ENCODE results near the gene FSD1.
"Not testable (repeated sequence)": the region's sequence is repeated elsewhere in the genome, so short reads cannot be mapped to it uniquely, and the experiment has no call there.

Gene FSD1

DNA sequence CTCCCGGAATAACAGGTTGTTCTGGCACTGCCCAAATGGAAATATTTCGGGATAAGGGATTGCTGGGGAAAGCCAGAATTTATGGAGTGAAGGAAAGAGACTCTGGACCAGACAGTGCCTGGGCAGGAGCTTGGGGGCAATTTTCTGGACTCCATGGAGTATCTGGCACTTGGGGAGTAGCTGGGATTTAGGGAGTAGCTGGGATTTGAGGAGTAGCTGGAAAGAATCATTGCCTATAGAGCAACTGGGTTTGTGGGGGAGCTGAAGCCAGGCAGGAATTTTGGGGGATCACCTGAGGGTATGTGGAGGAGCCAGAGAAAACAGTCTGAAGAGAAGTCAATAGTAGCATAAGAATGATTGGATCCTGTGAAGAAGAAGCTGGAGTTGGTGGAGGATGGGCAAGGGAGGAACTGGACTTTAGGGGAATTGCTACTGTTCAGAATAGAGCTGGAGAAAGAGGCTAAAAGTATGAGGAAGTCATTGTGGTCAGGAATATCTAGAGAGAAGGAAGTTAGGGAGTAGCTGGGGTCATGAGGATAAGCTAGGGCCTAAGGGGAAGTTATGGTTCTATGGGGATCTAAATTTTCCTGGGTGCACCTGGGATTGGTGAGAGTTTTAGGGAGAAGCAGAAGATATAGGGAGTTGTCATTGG is 14.8 kb downstream of the FSD1 start:
- DNase-seq = no peak
- ATAC-seq = no peak

GRCh38 chr19:4320419-4320818 is 16.0 kb downstream of the FSD1 start:
- DNase-seq (no peak), ATAC-seq (no peak)

- no peak for ATAC-seq
- DNase-seq = no peak
These were observed 18.7 kb downstream of the FSD1 start for GRCh38 chr19:4322942-4323665.

DNA sequence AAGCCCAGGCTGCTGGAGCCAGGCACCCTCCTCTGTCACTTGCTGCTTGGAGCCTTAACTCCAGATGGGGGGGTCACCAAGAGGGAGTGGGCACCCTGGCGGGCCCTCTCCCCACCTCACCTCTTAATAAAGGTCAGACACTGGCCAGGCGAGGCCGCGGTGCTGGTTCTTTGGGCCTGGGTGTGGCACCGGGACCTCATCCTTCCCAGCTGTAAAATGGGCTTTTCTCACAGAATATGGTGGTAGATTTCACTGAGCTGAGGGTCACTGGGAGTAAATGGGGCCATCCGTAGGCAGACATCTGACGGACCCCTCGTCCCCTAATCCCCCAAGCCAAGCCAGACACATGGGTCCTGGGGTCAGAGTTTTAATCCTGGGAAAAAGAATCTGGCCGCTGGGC is 19.3 kb downstream of the FSD1 start:
- no peak for ATAC-seq
- DNase-seq = no peak

- no peak for ATAC-seq
- DNase-seq = no peak
These were observed 19.8 kb downstream of the FSD1 start for GRCh38 chr19:4324228-4324627.

- ATAC-seq (no peak), DNase-seq (no peak)
These were observed 21.9 kb downstream of the FSD1 start for GRCh38 chr19:4326215-4326836.

DNA sequence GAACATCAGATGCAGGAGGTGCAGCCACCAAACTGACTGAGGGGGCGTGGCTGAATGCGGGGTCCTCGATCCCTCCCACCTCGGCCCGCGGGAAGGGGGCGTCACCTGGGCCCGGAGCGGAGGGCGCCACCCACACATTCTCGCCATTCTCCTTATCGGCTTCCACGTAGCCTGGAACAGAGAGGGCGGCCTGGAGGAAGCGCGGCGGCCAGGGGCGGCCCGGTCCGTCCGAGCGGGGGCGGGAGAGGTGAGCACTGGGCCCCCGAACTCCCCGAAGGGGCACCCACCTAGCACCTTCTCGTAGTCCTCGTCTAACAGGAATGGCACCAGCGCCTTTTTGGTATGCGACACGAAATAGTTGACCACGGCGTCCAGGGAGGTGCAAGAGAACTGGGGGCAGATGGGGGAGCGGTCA is 22.4 kb downstream of the FSD1 start:
- ATAC-seq = no peak
- DNase-seq = peak; percentile 37

DNA sequence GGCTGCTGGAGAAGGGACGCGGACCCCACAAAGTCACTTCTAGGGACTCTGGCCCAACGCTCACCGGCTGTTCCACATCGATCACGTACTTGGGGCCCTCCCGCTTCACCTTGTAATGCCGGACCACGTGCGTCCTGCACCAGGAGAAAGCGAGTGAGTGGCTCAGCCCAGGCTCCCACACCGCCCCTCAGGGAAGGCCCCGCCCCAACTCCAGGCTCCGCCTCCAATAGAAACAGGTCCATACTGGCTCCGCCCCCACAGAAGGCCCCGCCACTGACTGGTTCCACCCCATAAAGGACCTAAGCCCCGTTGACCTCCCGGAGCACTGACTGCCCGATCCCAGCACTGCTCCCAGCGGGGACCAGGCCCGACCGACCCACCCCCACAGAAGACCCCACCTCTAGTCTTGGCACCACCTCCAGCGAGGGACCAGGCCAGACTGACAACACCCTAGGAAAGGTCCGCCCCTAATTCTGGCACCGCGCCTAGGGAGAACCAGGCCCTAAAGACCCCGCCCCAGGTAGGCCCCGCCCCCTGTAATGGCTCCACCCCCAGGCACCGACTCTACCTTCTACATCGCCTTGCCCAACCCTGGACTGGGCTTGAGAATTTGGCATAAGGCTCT is 23.0 kb downstream of the FSD1 start:
- ATAC-seq = peak; percentile 14
- DNase-seq = peak; percentile 78

- DNase-seq (no peak), ATAC-seq (no peak)
These were observed 23.5 kb downstream of the FSD1 start for GRCh38 chr19:4327877-4328242.

DNA sequence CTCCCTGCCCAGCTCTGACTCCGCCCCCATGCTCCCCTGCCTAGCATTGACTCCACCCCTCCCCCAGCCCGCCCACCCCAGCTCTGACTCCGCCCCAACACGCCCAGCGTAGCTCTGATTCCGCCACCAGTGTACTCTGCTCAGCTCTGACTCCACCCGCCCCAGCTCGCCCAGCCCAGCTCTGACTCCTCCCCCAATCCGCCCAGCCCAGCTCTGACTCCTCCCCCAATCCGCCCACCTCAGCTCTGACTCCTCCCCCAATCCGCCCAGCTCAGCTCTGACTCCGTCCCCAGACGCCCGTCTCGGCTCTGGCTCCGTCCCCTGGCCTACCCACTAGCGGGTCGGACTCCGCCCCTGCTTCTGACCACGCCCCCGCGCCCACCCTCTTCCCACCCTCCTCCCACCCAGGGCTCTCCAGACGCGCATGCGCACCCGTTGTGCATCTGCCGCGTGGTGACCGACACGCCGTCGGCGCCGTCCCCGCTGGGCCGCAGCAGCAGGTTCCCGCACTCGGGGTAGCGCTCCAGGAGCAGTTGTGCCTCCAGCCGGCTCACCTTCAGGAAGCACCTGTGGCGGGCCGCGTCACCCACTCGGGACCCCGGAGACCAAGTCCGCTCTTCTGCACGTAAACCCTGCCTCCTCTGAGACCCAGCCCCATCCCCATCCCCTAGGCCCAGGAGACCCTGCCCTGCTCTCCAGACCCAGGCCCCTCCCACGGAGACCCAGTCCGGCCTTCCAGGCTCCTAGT is 24.0 kb downstream of the FSD1 start:
- ATAC-seq (peak; percentile 93), DNase-seq (peak; percentile 95)

GRCh38 chr19:4328991-4329681 is 24.7 kb downstream of the FSD1 start:
- DNase-seq = peak; percentile 66

GRCh38 chr19:4329858-4330257 is 25.5 kb downstream of the FSD1 start:
- DNase-seq (no peak), ATAC-seq (no peak)

More at GRCh38 chr19:4328991-4329681, 24.7 kb downstream of the FSD1 start:
- not testable (repeated sequence) for ATAC-seq

DNA sequence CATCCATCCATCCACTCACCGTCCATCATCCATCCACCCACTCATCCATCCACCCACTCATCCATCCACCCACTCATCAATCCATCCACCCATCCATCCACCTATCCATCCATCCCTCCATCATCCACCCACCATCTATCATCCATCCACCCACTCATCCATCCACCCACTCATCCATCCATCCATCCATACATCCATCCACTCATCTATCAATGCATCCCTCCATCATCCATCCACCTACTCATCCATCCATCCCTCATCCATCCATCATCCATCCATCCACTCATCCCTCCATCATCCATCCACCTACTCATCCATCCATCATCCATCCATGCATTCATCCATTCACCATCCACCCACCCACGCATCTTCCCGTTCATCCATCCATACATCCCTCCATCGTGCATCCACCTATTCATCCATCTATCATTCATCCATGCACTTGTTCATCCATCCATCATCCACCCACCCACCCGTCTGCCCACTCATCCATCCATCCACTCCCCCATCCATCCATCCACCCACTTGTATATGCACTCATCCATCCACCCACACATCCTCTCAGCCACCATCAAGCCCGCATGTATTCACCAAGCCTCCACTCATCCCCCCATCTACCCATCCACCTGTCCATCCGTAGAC is 30.7 kb downstream of the FSD1 start:
- ATAC-seq (no peak), DNase-seq (no peak)

GRCh38 chr19:4337906-4338440 is 33.6 kb downstream of the FSD1 start:
- DNase-seq (peak; percentile 30), ATAC-seq (no peak)

DNA sequence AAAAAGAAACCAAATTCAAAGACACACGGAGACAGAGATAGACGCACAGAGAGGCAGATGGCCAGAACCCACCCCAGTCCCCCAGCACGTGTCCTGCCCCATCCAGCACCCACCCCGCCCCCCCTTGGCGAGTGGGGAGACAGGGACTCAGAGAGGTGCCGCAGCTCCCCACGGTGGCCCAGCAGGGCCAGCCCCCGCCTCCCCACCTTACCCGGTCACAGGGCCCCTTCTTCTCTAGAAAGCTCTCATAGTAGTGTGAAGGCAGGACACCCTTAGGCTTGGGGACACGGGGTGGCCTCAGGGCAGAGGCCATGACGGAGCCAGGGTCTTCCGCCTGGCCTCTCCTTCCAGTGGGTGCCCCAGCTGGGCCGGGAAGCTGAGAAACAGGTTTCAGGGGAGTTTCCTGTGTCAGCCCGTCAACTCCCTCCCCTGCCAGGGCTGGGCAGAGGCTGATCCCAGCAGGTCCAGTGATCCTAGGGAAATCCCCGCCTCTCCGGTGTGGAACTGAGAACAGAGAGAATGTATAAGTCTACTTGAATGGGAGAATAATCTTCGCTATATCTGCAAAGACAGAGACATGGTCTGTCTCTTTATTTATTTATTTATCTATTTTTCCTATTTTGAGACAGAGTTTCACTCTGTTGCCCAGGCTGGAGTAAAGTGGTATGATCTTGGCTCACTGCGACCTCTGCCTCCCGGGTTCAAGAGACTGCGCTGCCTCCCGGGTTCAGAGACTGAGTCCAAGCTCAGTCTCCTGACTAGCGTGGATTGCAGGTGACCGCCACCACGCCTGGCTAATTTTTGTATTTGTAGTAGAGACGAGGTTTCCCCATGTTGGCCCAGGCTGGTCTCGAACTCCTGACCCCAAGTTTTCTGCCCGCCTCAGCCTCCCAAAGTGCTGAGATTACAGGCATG is 34.3 kb downstream of the FSD1 start, which contains the start of gene STAP2:
TSS of gene STAP2 (minus strand) at position 387 of the 915 bp plus-strand sequence. CDS start at position 313, 74 bp downstream.
- DNase-seq (peak; percentile 64), ATAC-seq (no peak)

DNA sequence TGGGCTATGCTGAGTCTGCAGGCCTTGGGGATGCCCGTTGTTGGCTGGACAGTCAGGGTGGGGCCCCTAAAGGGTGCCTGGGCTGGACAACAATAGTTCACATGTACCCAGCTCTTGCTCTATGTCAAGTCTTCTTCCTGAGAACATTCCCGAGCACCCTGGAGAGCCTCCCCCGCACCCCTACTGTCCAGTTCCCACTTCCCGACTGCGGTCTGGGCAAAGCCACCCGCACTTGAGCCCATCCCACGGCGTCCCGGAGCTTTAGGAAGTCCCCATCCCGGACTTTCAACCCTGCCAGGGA is 37.9 kb downstream of the FSD1 start:
- ATAC-seq (no peak), DNase-seq (no peak)

DNA sequence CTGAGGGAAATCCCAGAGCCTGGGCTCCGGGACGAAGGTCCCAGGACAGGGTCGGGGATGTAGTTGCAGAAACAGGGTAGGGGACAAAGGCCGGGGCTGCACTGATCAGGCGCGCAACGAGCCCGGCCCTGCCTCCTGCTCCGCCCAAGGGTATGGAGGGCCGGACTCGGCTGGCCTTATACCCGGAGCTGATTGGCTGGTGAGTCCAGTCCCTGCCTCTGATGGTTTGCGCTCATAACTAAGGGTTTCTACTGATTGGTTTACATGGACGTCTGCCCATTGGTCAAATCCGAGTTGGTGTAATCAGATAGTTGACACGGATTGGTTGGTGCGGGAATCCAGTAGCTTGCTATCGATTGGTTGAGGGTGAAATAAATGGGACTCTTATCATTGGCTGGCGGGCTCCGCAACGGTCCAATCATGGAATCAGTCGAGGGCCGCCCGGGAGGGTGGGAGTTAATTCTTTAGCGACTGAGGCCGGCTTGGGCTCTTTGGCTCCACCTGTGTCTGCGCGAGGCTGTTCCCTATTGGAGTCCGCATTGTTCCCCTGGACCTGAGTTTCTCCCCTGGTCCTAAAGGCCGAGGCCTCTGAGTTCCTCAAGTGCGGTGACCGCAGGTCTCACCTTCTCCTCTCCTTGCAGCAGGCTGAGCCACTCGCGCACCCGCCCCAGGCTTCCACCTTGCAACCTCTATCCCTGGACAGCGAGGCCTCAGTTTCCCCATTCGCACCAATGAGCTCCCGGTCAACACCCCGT is 38.4 kb downstream of the FSD1 start:
- DNase-seq = peak; percentile 90
- ATAC-seq = peak; percentile 96

- DNase-seq = peak; percentile 98
- ATAC-seq = peak; percentile 74
These were observed 39.2 kb downstream of the FSD1 start, which contains the start of gene MPND for GRCh38 chr19:4343370-4344307. MPND (plus strand) TSS chr19:4343562; CDS start chr19:4343594, 32 bp downstream.
